ENCODE measurements around the gene CDH13.
A peak's percentile ranks its signal among the peaks of the same experiment; 100 is the strongest.

The CDH13 gene

GRCh38 chr16:82653550-82654511 lies 27.1 kb downstream of the CDH13 start:
- DNase-seq = peak; percentile 53

GRCh38 chr16:82655072-82655714 lies 28.4 kb downstream of the CDH13 start:
- no peak for DNase-seq

GRCh38 chr16:82655720-82656490 lies 29.1 kb downstream of the CDH13 start:
- no peak for DNase-seq

- no peak for DNase-seq
Measured at GRCh38 chr16:82657239-82657638, 30.5 kb downstream of the CDH13 start.

- DNase-seq = no peak
Measured at GRCh38 chr16:82657786-82658185, 31.0 kb downstream of the CDH13 start.

- no peak for DNase-seq
Measured at GRCh38 chr16:82658796-82659195, 32.0 kb downstream of the CDH13 start.

GRCh38 chr16:82660075-82660645 lies 33.4 kb downstream of the CDH13 start:
- DNase-seq = peak; percentile 66

- peak; percentile 41 for DNase-seq
Measured at GRCh38 chr16:82660966-82661365, 34.2 kb downstream of the CDH13 start.

- no peak for DNase-seq
Measured at GRCh38 chr16:82664181-82664580, 37.4 kb downstream of the CDH13 start.

- DNase-seq = no peak
Measured at GRCh38 chr16:82665025-82665424, 38.3 kb downstream of the CDH13 start.

GRCh38 chr16:82667437-82667836 lies 40.7 kb downstream of the CDH13 start:
- no peak for DNase-seq

GRCh38 chr16:82668094-82668493 lies 41.3 kb downstream of the CDH13 start:
- no peak for DNase-seq

GRCh38 chr16:82671741-82672140 lies 45.0 kb downstream of the CDH13 start:
- no peak for DNase-seq

- no peak for DNase-seq
Measured at GRCh38 chr16:82672676-82673075, 45.9 kb downstream of the CDH13 start.

GRCh38 chr16:82675300-82675699 lies 48.5 kb downstream of the CDH13 start:
- no peak for DNase-seq

GRCh38 chr16:82681592-82681991 lies 54.8 kb downstream of the CDH13 start:
- no peak for DNase-seq

- DNase-seq = no peak
Measured at GRCh38 chr16:82682767-82683166, 56.0 kb downstream of the CDH13 start.

- DNase-seq = no peak
Measured at GRCh38 chr16:82684256-82684655, 57.5 kb downstream of the CDH13 start.

- DNase-seq = no peak
Measured at GRCh38 chr16:82685526-82685925, 58.8 kb downstream of the CDH13 start.

GRCh38 chr16:82694239-82694874 lies 67.6 kb downstream of the CDH13 start:
- no peak for DNase-seq

- no peak for DNase-seq
Measured at GRCh38 chr16:82695806-82696205, 69.0 kb downstream of the CDH13 start.

GRCh38 chr16:82699260-82699659 lies 72.5 kb downstream of the CDH13 start:
- no peak for DNase-seq
